H1 (cell line): ENCODE results near the gene ACADVL. TPM values are rescaled to one million over a fixed set of nuclear protein-coding genes. Genes with fewer than 3 reads are reported as not detected.

ENCODE experiments used
- EGR1 ChIP-seq: IDR thresholded peaks from 2 replicates; pipeline ENCODE4 v1.6.1; 2011; ENCODE audit warnings: low read depth, low read length, borderline replicate concordance
- GABPA ChIP-seq: IDR thresholded peaks from 2 replicates; pipeline ENCODE4 v1.6.1; 2011; ENCODE audit warnings: mild to moderate bottlenecking, low read length, moderate library complexity, borderline replicate concordance; ENCODE audit not compliant: insufficient read depth
- HDAC2 ChIP-seq, 2 experiments: fragments of 300-600 bp in 1 of 2; sonication (generic) in 1 of 2; IDR thresholded peaks; 2 replicates each; pipeline ENCODE4 v1.6.1; 2011 to 2012; ENCODE audit warnings: low read depth in 2 of 2, low read length in 2 of 2, mild to moderate bottlenecking in 2 of 2, moderate library complexity in 2 of 2, borderline replicate concordance in 1 of 2, inconsistent platforms in 1 of 2
- JUND ChIP-seq: IDR thresholded peaks from 2 replicates; pipeline ENCODE4 v1.6.1; 2011; ENCODE audit warnings: mild to moderate bottlenecking, improper control_type of control experiment, low read length
- SIX5 ChIP-seq: IDR thresholded peaks from 2 replicates; pipeline ENCODE4 v1.6.1; 2011; ENCODE audit warnings: mild to moderate bottlenecking, low read depth, low read length
- SP1 ChIP-seq: IDR thresholded peaks from 2 replicates; pipeline ENCODE4 v1.6.1; 2011; ENCODE audit warnings: low read depth, low read length
- TAF1 ChIP-seq: IDR thresholded peaks from 2 replicates; pipeline ENCODE4 v1.6.1; 2011; ENCODE audit warnings: mild to moderate bottlenecking, low read depth, low read length
- TAF7 ChIP-seq: optimal IDR thresholded peaks from 2 replicates; pipeline ENCODE3; 2011; ENCODE audit warnings: low read depth, mild to moderate bottlenecking, inconsistent platforms, low read length, moderate library complexity, borderline replicate concordance
- ZNF274 ChIP-seq: IDR thresholded peaks from 2 replicates; pipeline ENCODE4 v1.7.0; 2012; ENCODE audit warnings: low read length, borderline replicate concordance; ENCODE audit errors: extremely low read depth
- polyA plus RNA-seq, 7 experiments: library from polyadenylated mRNA; depleted of rRNA in 3 of 7; stranded (reverse) in 5 of 7; unstranded in 2 of 7; fragments of >200 nt in 5 of 7; fragments of 200-250 nt in 2 of 7; gene quantifications; 1 replicate in 5 of 7; 2 replicates in 1 of 7; 4 replicates in 1 of 7; pipeline versions ENCODE4 v1.2.1 to v1.2.3, GENCODE V29; 2011 to 2013; ENCODE audit warnings: missing spikeins in 2 of 7, mixed read lengths in 2 of 7
- total RNA-seq: library from RNA; stranded (reverse); fragmentation: NEBNext Ultra II Directional; extraction: Animal tissue kit (Norgen Biotek cat#: 25700); gene quantifications from 2 replicates; pipeline ENCODE4 v1.2.1, GENCODE V29; 2021
- TF ChIP-seq, protein P1 (sequence below): fragments of 300-600 bp; sonication (generic); IDR thresholded peaks from 2 replicates; pipeline ENCODE4 v1.7.1; 2012; ENCODE audit warnings: low read length, moderate library complexity, mild to moderate bottlenecking, inconsistent platforms; ENCODE audit not compliant: insufficient replicate concordance

ACADVL gene
- total and polyA plus RNA-seq, 2 of the 8 experiments (the other 6 are each of a cell fraction or from before 2014, with no cell fraction given) = 181 to 231 TPM

DNA sequence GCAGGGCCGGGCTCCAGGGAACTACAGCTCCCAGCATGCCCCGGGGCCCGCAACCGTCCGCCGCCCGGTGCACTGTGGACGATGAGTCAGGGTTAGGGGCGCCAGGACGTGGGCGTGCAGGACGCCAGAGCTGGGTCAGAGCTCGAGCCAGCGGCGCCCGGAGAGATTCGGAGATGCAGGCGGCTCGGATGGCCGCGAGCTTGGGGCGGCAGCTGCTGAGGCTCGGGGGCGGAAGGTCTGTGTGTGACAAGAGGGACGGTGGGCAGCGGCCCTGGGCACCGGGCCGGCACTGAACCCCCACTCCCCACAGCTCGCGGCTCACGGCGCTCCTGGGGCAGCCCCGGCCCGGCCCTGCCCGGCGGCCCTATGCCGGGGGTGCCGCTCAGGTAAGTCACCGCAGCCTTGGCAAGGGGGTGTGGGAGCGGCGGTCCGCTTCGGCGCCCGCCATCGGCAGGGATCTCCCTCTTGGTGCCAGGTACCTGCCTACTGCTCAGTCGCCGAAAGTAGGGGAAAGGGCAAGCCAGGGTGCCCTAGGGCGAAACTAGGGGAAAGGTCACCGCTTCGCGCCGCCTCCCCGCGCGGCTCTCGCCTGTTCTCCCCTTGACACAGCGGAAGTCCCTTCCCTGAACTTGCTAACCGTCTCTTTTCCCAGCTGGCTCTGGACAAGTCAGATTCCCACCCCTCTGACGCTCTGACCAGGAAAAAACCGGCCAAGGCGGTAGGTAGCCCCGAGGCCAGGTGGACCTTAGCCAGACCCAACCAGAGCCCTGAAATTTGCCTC, at the start of gene ACADVL, which contains the start of gene DLG4 (continued):
- TF ChIP-seq TAF1 = peak; percentile 89
- TF ChIP-seq GABPA = 0 out of 2 replicates have a peak, but pooled peaks have one; percentile 29
- 0 out of 4 replicates have a peak, but pooled peaks of 1 of the 2 experiments have one; percentile 61 for TF ChIP-seq HDAC2 (IDR thresholded peaks at IDR 0.05; ENCODE audit: borderline replicate concordance in 1 of 2, low read depth in 2 of 2, low read length in 2 of 2)
- TF ChIP-seq JUND = peak; percentile 80
- peak; percentile 79 for TF ChIP-seq SIX5
- no peak for TF ChIP-seq ZNF274
- TF ChIP-seq, protein P1, sequence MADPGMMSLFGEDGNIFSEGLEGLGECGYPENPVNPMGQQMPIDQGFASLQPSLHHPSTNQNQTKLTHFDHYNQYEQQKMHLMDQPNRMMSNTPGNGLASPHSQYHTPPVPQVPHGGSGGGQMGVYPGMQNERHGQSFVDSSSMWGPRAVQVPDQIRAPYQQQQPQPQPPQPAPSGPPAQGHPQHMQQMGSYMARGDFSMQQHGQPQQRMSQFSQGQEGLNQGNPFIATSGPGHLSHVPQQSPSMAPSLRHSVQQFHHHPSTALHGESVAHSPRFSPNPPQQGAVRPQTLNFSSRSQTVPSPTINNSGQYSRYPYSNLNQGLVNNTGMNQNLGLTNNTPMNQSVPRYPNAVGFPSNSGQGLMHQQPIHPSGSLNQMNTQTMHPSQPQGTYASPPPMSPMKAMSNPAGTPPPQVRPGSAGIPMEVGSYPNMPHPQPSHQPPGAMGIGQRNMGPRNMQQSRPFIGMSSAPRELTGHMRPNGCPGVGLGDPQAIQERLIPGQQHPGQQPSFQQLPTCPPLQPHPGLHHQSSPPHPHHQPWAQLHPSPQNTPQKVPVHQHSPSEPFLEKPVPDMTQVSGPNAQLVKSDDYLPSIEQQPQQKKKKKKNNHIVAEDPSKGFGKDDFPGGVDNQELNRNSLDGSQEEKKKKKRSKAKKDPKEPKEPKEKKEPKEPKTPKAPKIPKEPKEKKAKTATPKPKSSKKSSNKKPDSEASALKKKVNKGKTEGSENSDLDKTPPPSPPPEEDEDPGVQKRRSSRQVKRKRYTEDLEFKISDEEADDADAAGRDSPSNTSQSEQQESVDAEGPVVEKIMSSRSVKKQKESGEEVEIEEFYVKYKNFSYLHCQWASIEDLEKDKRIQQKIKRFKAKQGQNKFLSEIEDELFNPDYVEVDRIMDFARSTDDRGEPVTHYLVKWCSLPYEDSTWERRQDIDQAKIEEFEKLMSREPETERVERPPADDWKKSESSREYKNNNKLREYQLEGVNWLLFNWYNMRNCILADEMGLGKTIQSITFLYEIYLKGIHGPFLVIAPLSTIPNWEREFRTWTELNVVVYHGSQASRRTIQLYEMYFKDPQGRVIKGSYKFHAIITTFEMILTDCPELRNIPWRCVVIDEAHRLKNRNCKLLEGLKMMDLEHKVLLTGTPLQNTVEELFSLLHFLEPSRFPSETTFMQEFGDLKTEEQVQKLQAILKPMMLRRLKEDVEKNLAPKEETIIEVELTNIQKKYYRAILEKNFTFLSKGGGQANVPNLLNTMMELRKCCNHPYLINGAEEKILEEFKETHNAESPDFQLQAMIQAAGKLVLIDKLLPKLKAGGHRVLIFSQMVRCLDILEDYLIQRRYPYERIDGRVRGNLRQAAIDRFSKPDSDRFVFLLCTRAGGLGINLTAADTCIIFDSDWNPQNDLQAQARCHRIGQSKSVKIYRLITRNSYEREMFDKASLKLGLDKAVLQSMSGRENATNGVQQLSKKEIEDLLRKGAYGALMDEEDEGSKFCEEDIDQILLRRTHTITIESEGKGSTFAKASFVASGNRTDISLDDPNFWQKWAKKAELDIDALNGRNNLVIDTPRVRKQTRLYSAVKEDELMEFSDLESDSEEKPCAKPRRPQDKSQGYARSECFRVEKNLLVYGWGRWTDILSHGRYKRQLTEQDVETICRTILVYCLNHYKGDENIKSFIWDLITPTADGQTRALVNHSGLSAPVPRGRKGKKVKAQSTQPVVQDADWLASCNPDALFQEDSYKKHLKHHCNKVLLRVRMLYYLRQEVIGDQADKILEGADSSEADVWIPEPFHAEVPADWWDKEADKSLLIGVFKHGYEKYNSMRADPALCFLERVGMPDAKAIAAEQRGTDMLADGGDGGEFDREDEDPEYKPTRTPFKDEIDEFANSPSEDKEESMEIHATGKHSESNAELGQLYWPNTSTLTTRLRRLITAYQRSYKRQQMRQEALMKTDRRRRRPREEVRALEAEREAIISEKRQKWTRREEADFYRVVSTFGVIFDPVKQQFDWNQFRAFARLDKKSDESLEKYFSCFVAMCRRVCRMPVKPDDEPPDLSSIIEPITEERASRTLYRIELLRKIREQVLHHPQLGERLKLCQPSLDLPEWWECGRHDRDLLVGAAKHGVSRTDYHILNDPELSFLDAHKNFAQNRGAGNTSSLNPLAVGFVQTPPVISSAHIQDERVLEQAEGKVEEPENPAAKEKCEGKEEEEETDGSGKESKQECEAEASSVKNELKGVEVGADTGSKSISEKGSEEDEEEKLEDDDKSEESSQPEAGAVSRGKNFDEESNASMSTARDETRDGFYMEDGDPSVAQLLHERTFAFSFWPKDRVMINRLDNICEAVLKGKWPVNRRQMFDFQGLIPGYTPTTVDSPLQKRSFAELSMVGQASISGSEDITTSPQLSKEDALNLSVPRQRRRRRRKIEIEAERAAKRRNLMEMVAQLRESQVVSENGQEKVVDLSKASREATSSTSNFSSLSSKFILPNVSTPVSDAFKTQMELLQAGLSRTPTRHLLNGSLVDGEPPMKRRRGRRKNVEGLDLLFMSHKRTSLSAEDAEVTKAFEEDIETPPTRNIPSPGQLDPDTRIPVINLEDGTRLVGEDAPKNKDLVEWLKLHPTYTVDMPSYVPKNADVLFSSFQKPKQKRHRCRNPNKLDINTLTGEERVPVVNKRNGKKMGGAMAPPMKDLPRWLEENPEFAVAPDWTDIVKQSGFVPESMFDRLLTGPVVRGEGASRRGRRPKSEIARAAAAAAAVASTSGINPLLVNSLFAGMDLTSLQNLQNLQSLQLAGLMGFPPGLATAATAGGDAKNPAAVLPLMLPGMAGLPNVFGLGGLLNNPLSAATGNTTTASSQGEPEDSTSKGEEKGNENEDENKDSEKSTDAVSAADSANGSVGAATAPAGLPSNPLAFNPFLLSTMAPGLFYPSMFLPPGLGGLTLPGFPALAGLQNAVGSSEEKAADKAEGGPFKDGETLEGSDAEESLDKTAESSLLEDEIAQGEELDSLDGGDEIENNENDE = no peak
- 0 out of 2 replicates have a peak, but pooled peaks have one; percentile 49 for TF ChIP-seq SP1
- TF ChIP-seq TAF7 = peak; percentile 22
- TF ChIP-seq EGR1 = peak; percentile 95
